NCI-H1417 treated with DMSO at 0.1 percent for 48 hours (cell line): Measurements from ENCODE around the gene RIMBP2.

ENCODE experiments used
- DNase-seq: peaks from one replicate; lab custom pipeline; 2025; lab: John Stamatoyannopoulos, UW

The RIMBP2 gene

GRCh38 chr12:130461839-130462557 is 254.1 kb downstream of the RIMBP2 start:
- no peak for DNase-seq

- no peak for DNase-seq
These were observed 254.7 kb downstream of the RIMBP2 start for GRCh38 chr12:130461447-130461815.

GRCh38 chr12:130460611-130461446 is 255.3 kb downstream of the RIMBP2 start:
- no peak for DNase-seq

GRCh38 chr12:130459916-130460315 is 256.2 kb downstream of the RIMBP2 start:
- DNase-seq = no peak

- no peak for DNase-seq
These were observed 257.8 kb downstream of the RIMBP2 start for GRCh38 chr12:130458341-130458740.

- no peak for DNase-seq
These were observed 258.9 kb downstream of the RIMBP2 start for GRCh38 chr12:130457215-130457614.

- no peak for DNase-seq
These were observed 259.5 kb downstream of the RIMBP2 start for GRCh38 chr12:130456375-130457199.

- no peak for DNase-seq
These were observed 260.9 kb downstream of the RIMBP2 start for GRCh38 chr12:130455161-130455560.

GRCh38 chr12:130454296-130454695 is 261.8 kb downstream of the RIMBP2 start:
- DNase-seq = no peak

- no peak for DNase-seq
These were observed 263.6 kb downstream of the RIMBP2 start for GRCh38 chr12:130452546-130452945.

GRCh38 chr12:130451001-130451930 is 264.8 kb downstream of the RIMBP2 start:
- no peak for DNase-seq

- no peak for DNase-seq
These were observed 266.8 kb downstream of the RIMBP2 start for GRCh38 chr12:130449291-130449690.

GRCh38 chr12:130448044-130448821 is 267.9 kb downstream of the RIMBP2 start:
- no peak for DNase-seq

GRCh38 chr12:130447655-130447965 is 268.5 kb downstream of the RIMBP2 start:
- no peak for DNase-seq

- DNase-seq = no peak
These were observed 269.0 kb downstream of the RIMBP2 start for GRCh38 chr12:130446846-130447654.

GRCh38 chr12:130444986-130445385 is 271.1 kb downstream of the RIMBP2 start:
- no peak for DNase-seq

GRCh38 chr12:130444061-130444460 is 272.0 kb downstream of the RIMBP2 start:
- no peak for DNase-seq

- DNase-seq = no peak
These were observed 274.0 kb downstream of the RIMBP2 start for GRCh38 chr12:130441771-130442760.
